HG03175 (cell line): Measurements from ENCODE around the gene CHD3.
A peak's percentile ranks its signal among the peaks of the same experiment; 100 is the strongest.

Experiments used
- ATAC-seq: cut with Tn5 transposase; IDR thresholded peaks from one replicate; pipeline ENCODE4 v1.9.1; 2021; ENCODE audit warnings: mild to moderate bottlenecking, moderate library complexity; ENCODE audit not compliant: unreplicated experiment

The CHD3 gene

GRCh38 chr17:7893187-7893880 lies 4.7 kb downstream of the CHD3 start:
- no peak for ATAC-seq

- no peak for ATAC-seq
Measured at GRCh38 chr17:7894226-7894625, 5.6 kb downstream of the CHD3 start.

- ATAC-seq: no peak
Measured at GRCh38 chr17:7894866-7895265, 6.3 kb downstream of the CHD3 start.

GRCh38 chr17:7897090-7897489 lies 8.5 kb downstream of the CHD3 start:
- no peak for ATAC-seq

- no peak for ATAC-seq
Measured at GRCh38 chr17:7897773-7898172, 9.2 kb downstream of the CHD3 start.

GRCh38 chr17:7903154-7904103 lies 14.8 kb downstream of the CHD3 start:
- ATAC-seq: no peak

GRCh38 chr17:7909089-7909488 lies 20.5 kb downstream of the CHD3 start:
- no peak for ATAC-seq

- no peak for ATAC-seq
Measured at GRCh38 chr17:7910281-7910680, 21.7 kb downstream of the CHD3 start.

GRCh38 chr17:7910711-7911110 lies 22.1 kb downstream of the CHD3 start:
- no peak for ATAC-seq

- ATAC-seq: no peak
Measured at GRCh38 chr17:7911116-7911515, 22.5 kb downstream of the CHD3 start.

- no peak for ATAC-seq
Measured at GRCh38 chr17:7912927-7913524, 24.4 kb downstream of the CHD3 start.

- ATAC-seq: no peak
Measured at GRCh38 chr17:7915179-7915610, 26.6 kb downstream of the CHD3 start.

GRCh38 chr17:7915611-7916384 lies 27.2 kb downstream of the CHD3 start, which contains the start of gene RNF227:
Gene RNF227, minus strand, starts transcription at chr17:7916289. Its CDS starts 94 bp downstream, at chr17:7916195.
- peak; percentile 76 for ATAC-seq

GRCh38 chr17:7916385-7916682 lies 27.7 kb downstream of the CHD3 start:
- ATAC-seq: no peak

- no peak for ATAC-seq
Measured at GRCh38 chr17:7916808-7917207, 28.2 kb downstream of the CHD3 start.

GRCh38 chr17:7922269-7922844 lies 33.8 kb downstream of the CHD3 start:
- no peak for ATAC-seq

- ATAC-seq: no peak
Measured at GRCh38 chr17:7922845-7923628, 34.4 kb downstream of the CHD3 start.

GRCh38 chr17:7927596-7927995 lies 39.0 kb downstream of the CHD3 start:
- ATAC-seq: no peak

GRCh38 chr17:7929158-7930023 lies 40.8 kb downstream of the CHD3 start, which contains the start of gene KCNAB3:
Gene KCNAB3, minus strand, starts transcription at chr17:7929856. Its CDS starts 421 bp downstream, at chr17:7929435.
- no peak for ATAC-seq
